WI38 (cell line): ENCODE data around the gene ALK.

ENCODE experiments used
- H3K4me3 ChIP-seq: 2 replicates; pipeline ENCODE4 v1.5.1; 2011; ENCODE audit warnings: low read depth, mild to moderate bottlenecking, control low read depth, low read length
- TF ChIP-seq, protein P1 (sequence below): IDR thresholded peaks from 2 replicates; pipeline ENCODE4 v1.5.1; 2012; ENCODE audit warnings: low read depth, mild to moderate bottlenecking, control low read depth, low read length

Gene ALK

DNA sequence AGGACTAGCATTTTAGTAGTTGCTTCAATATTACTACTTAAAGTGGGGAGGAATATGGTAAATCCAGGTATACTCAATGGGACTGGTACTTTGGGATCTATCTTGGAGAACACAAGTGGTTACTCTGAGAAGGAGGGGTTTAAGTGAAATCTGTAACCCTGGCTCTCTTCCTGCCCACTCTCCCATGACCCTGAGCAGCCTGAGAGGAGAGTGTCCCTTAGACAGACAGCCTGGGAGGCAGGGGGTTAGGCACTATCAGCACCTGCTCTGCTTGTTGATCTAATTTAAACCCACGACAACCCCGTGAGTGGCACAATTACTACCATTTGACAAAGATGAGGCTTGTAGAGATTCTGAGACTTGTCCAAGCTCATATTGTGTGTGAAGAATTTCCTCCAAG is 395.5 kb downstream of the ALK start:
- H3K4me3 ChIP-seq: no peak overlapping the region
- TF ChIP-seq, protein P1, sequence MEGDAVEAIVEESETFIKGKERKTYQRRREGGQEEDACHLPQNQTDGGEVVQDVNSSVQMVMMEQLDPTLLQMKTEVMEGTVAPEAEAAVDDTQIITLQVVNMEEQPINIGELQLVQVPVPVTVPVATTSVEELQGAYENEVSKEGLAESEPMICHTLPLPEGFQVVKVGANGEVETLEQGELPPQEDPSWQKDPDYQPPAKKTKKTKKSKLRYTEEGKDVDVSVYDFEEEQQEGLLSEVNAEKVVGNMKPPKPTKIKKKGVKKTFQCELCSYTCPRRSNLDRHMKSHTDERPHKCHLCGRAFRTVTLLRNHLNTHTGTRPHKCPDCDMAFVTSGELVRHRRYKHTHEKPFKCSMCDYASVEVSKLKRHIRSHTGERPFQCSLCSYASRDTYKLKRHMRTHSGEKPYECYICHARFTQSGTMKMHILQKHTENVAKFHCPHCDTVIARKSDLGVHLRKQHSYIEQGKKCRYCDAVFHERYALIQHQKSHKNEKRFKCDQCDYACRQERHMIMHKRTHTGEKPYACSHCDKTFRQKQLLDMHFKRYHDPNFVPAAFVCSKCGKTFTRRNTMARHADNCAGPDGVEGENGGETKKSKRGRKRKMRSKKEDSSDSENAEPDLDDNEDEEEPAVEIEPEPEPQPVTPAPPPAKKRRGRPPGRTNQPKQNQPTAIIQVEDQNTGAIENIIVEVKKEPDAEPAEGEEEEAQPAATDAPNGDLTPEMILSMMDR: no peak

- TF ChIP-seq, protein P1: no peak
- H3K4me3 ChIP-seq: no peak overlapping the region
Observed at GRCh38 chr2:29524652-29525051, 396.7 kb downstream of the ALK start.

DNA sequence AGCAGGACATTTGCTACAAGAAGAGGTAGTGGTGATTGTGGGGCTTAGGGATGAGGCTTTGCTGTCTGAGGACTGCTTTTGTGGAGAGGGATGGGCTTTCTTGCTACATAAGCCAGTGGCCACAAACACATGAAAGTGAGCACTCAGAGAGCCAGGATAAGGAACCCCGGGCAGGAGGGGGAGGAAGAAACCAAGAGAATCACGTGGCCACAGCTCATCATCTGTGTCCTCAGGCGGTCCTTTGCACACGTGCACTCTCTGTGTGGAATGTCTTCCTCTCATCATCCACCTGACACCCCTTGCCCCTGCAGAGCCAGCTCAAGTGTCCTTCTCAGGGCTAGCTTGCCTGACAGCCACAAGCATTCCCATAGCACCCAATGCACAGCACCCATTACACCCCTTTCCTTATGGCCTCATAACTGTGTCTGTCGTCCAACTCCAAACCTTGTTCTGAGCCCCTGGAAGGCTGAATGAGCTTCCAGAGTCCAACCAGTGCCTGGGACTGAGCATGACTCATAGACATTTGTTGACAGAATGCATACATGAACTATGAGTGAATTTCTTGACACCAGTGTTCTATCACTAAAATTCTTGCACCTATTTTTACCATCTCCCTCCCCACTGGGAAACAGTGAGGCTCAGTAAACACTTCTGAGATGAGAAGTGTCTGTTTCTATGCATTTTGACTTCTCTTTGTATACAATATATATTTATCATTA is 398.3 kb downstream of the ALK start:
- TF ChIP-seq, protein P1: no peak
- H3K4me3 ChIP-seq: no peak overlapping the region

GRCh38 chr2:29520001-29520400 is 401.4 kb downstream of the ALK start:
- TF ChIP-seq, protein P1: no peak
- no peak overlapping the region for H3K4me3 ChIP-seq

DNA sequence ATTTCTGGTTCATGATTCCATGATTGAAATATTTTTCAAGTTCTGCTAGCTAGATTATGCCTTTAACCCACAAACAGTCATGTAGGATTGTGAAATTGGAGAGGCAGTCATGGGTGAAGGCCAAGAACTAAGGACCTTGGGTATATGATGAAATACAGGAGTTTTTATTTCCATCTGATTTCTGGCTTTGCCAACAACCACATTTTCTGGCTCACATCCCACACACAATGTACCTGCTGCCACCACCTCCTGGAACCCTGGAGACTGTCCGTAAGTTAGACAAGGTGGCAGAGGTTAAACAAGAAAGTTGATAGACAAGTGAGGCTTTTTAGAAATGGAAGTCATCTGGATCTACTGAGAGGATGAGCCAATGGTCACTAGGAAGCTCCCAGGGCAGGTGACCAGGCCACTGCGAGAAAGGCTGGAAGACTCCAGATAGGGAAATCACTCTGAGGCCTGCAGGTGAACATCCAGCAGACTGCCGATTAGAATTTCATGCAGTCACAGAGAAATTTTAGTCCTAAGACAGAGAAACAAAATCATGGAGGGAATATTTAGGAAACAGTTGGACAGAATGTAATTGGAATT is 402.0 kb downstream of the ALK start:
- no peak overlapping the region for H3K4me3 ChIP-seq
- TF ChIP-seq, protein P1: no peak

DNA sequence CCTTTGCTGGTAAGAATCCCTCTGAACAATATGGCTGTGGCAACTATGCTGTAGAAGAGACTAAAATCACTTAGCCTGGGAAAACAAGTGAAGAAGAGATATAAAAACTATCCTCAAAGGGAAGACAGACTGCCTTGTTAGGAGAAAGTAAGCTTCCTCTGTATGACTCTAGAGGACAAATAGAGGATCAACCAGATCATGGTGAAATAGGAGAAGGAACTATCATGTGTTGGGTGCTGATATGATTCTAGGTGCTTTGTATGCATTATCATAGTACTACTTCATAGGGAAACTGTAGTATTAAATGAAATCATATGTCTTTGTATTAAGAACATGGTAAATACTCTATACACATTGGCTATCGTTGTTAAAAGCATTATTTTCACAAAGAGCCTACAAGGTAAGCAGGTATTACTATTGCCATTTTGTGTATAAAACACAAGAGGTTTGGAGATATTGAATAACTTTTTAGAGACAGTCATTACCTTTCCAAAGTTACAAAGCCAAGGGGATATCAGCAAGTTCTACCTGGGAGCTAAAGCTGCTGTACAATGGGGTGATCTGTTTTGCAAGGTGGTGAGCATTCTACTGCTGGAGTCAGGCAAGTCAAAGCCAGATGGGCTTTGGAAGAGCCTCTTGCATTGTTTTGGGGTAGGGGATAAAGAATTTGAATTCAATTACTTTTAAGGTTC is 402.6 kb downstream of the ALK start:
- no peak overlapping the region for H3K4me3 ChIP-seq
- TF ChIP-seq, protein P1: no peak

- H3K4me3 ChIP-seq: no peak overlapping the region
- TF ChIP-seq, protein P1: no peak
Observed at GRCh38 chr2:29518010-29518409, 403.4 kb downstream of the ALK start.
